Large intestine (tissue), 3 donors: ENCODE measurements around the gene VPS50. TPM values are rescaled to one million over a fixed set of nuclear protein-coding genes. Genes with fewer than 3 reads are reported as not detected.

Experiments used
- DNase-seq, 2 donors: peaks; one replicate each; pipeline versions ENCODE4 v3.0.0 to v3.0.0-alpha.2; 2013
- H3K27ac ChIP-seq: one replicate; pipeline ENCODE4 v1.5.1; 2013; ENCODE audit warnings: low read length
- H3K27me3 ChIP-seq: 2 replicates; pipeline ENCODE4 v1.6.1; 2013; ENCODE audit warnings: low read length; ENCODE audit not compliant: control insufficient read depth, insufficient read depth
- H3K36me3 ChIP-seq: 2 replicates; pipeline ENCODE4 v1.6.1; 2013; ENCODE audit warnings: low read length; ENCODE audit not compliant: control insufficient read depth, insufficient read depth
- H3K4me1 ChIP-seq: one replicate; pipeline ENCODE4 v1.6.1; 2013; ENCODE audit warnings: low read length; ENCODE audit not compliant: control insufficient read depth, insufficient read depth
- H3K4me3 ChIP-seq: one replicate; pipeline ENCODE4 v1.5.1; 2013; ENCODE audit warnings: low read length
- H3K9me3 ChIP-seq: one replicate; pipeline ENCODE4 v1.6.1; 2013; ENCODE audit warnings: mild to moderate bottlenecking, low read depth, low read length, moderate library complexity; ENCODE audit not compliant: control insufficient read depth
- WGBS: methylation state at CpG from one replicate; pipeline ENCODE4 v1.1.5; 2013; ENCODE audit warnings: low lambda C conversion rate; ENCODE audit not compliant: insufficient coverage; 5-methylcytosine and 5-hydroxymethylcytosine counted together
- polyA plus RNA-seq: library from polyadenylated mRNA; unstranded; fragments of 120-200 nt; gene quantifications from one replicate; pipeline ENCODE4 v1.2.1, GENCODE V29; 2013

Gene VPS50
- polyA plus RNA-seq, 1 donor, result 22.5 TPM

GRCh38 chr7:93392984-93393383, 160.8 kb downstream of the VPS50 start:
- WGBS, result 100% methylated on average over 1 of the region's 1 CpG

DNA sequence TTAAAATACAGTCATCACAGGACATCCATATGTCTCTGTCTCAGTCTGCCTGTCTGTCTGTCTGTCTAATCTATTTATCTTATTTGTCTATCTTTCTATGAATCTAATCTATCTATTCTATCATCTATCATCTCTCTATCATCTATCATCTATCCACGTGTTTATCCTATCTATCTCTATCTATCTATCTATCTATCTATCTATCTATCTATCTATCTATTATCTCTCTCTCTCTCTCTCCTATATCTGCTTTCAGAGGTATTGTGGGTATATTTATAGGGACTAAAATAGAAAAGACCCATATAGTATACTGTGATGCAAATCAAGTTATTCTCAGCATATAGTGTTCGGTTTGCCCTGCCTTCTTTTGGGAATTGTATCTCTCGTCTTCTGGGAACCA, 167.5 kb downstream of the VPS50 start:
- no peaks in the 10 kb centered on the region for H3K27me3 ChIP-seq
- H3K9me3 ChIP-seq, result peaks cover 3% of the 10 kb centered on the region
- H3K36me3 ChIP-seq, result no peaks in the 10 kb centered on the region
- DNase-seq, result no peak
- H3K4me1 ChIP-seq, result no peaks in the 10 kb centered on the region
- WGBS, result 91% methylated on average over 2 of the region's 3 CpGs
- H3K27ac ChIP-seq, result no peak overlapping the region
- no peak overlapping the region for H3K4me3 ChIP-seq

More at GRCh38 chr7:93392984-93393383, 160.8 kb downstream of the VPS50 start:
- Histone ChIP-seq H3K4me1 (no peaks in the 10 kb centered on the region), H3K9me3 (no peaks in the 10 kb centered on the region), H3K36me3 (no peaks in the 10 kb centered on the region), H3K27me3 (no peaks in the 10 kb centered on the region), H3K4me3 (no peak overlapping the region), H3K27ac (no peak overlapping the region)
- DNase-seq, result no peak

- H3K36me3 ChIP-seq, result no peaks in the 10 kb centered on the region
- WGBS, result 100% methylated on average over 1 of the region's 5 CpGs
- no peak overlapping the region for H3K4me3 ChIP-seq
- H3K27ac ChIP-seq, result no peak overlapping the region
- no peaks in the 10 kb centered on the region for H3K27me3 ChIP-seq
- DNase-seq, result no peak
- peaks cover 3% of the 10 kb centered on the region for H3K9me3 ChIP-seq
- no peaks in the 10 kb centered on the region for H3K4me1 ChIP-seq
These were observed 170.8 kb downstream of the VPS50 start for GRCh38 chr7:93402944-93403343.

GRCh38 chr7:93407239-93407638, 175.1 kb downstream of the VPS50 start:
- Histone ChIP-seq H3K4me3 (no peak overlapping the region), H3K27ac (no peak overlapping the region), H3K27me3 (no peaks in the 10 kb centered on the region), H3K36me3 (no peaks in the 10 kb centered on the region), H3K9me3 (peaks cover 3% of the 10 kb centered on the region), H3K4me1 (no peaks in the 10 kb centered on the region)
- WGBS, result no CpG with 5 or more reads among the region's 5 CpGs
- DNase-seq, result no peak

GRCh38 chr7:93409324-93409723, 177.2 kb downstream of the VPS50 start:
- Histone ChIP-seq H3K9me3 (no peaks in the 10 kb centered on the region), H3K4me1 (no peaks in the 10 kb centered on the region), H3K36me3 (no peaks in the 10 kb centered on the region), H3K4me3 (no peak overlapping the region), H3K27ac (no peak overlapping the region), H3K27me3 (no peaks in the 10 kb centered on the region)
- WGBS, result 90% methylated on average over 2 of the region's 3 CpGs
- no peak for DNase-seq

Other genes with a start within 250 kb of the VPS50 start
- 6.1 TPM for gene SAMD9, start 114.4 kb upstream of the VPS50 start, polyA plus RNA-seq
- 6.5 TPM for gene SAMD9L, start 84.0 kb upstream of the VPS50 start, polyA plus RNA-seq
- gene HEPACAM2, start 5.9 kb upstream of the VPS50 start, polyA plus RNA-seq, result 63.2 TPM